Testis (tissue), 2 donors: Measurements from ENCODE around the gene LPIN1.

Experiments used
- CTCF ChIP-seq, 3 experiments: fragments of 450-650 bp in 2 of 3; fragments of 200-600 bp in 1 of 3; sonication (generic) in 1 of 3; IDR thresholded peaks; one replicate each; pipeline ENCODE4 v1.5.1; 2016 to 2019; ENCODE audit warnings: antibody characterized with exemption in 3 of 3, mild to moderate bottlenecking in 2 of 3, moderate library complexity in 1 of 3
- POLR2A ChIP-seq: fragments of 450-650 bp; IDR thresholded peaks from one replicate; pipeline ENCODE4 v1.6.1; 2017; ENCODE audit warnings: antibody characterized with exemption, mild to moderate bottlenecking, moderate library complexity

GRCh38 chr2:11876436-11876835 is 130.0 kb downstream of the LPIN1 start:
- TF ChIP-seq CTCF (IDR thresholded peaks at IDR 0.05) (no peak), POLR2A (no peak)
